HL-60/S4 treated with retinoic acid at 250 ng/mL for 4 days and 3 days (cell line): Measurements from ENCODE around the gene CNOT2.

Experiments used
- in situ Hi-C: fragments of 300-500 bp; cut with MboI; formaldehyde crosslinking; loops from 2 replicates; pipeline ENCODE4 v1.7.0; 2022; ENCODE audit warnings: low sequenced_read_pairs

The CNOT2 gene, protein sequence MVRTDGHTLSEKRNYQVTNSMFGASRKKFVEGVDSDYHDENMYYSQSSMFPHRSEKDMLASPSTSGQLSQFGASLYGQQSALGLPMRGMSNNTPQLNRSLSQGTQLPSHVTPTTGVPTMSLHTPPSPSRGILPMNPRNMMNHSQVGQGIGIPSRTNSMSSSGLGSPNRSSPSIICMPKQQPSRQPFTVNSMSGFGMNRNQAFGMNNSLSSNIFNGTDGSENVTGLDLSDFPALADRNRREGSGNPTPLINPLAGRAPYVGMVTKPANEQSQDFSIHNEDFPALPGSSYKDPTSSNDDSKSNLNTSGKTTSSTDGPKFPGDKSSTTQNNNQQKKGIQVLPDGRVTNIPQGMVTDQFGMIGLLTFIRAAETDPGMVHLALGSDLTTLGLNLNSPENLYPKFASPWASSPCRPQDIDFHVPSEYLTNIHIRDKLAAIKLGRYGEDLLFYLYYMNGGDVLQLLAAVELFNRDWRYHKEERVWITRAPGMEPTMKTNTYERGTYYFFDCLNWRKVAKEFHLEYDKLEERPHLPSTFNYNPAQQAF

DNA sequence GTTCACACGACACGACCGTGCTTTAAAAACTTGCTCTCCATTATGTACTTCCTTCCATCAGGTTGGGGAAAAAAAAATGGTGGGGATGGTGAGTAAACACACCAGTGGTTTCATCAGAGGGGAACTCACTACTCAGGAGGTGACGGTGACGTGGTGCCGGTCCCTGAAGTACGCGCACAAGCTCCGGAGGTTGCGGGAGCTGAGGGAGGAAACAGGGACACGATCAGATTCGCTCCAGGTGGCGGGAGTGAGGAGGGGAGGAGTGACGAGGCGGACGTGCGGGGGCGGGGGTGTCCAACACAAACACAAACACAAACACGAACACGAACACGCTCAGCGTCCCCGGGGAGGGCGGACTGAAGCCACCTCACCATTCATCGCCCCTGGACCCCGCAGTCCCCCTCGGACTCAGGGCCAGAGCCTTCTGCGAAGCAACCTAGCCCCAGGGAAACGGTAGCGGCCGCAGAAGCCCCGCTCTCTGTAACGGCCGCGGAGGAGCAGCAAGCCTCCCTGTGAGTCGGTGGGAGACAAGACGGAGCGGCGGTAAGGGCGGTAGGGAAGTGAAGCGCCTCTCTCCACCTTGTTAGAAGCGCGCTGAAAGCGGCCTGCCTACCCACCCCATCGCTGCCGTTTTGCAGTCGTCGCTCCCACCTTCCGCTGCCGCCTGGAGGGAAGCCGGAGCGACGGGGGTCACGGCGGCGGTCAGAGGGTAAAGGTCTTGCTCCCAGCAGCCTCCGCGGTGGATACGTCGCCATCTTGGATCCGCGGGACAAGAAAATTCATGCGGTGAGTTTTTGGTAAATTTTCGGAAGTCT is at the start of gene CNOT2:
Gene CNOT2 (plus strand): TSS at position 739 of the 815 bp plus-strand sequence. CDS start 34,794 bp downstream, outside the sequence.
- in situ Hi-C loops: no loop called here

DNA sequence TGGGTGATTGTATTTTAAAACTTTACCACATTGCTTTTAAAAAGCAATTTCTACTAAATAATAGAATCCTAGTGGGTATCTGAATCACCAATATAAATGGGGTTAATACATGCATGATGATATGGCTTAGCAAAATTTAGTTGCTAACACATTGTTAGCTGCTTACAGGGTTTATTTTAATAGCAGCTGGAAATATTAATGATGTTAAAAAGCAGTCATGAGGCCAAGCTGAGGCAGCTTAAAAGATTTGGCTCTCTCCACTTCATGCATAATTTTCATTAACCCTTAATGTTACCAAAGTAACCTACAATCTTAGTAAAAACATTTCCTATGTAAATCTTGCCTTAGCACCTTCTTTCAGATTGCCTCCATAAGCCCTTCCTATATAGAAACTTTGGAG is 49.2 kb upstream of the CNOT2 start:
- in situ Hi-C loops: no loop called here

DNA sequence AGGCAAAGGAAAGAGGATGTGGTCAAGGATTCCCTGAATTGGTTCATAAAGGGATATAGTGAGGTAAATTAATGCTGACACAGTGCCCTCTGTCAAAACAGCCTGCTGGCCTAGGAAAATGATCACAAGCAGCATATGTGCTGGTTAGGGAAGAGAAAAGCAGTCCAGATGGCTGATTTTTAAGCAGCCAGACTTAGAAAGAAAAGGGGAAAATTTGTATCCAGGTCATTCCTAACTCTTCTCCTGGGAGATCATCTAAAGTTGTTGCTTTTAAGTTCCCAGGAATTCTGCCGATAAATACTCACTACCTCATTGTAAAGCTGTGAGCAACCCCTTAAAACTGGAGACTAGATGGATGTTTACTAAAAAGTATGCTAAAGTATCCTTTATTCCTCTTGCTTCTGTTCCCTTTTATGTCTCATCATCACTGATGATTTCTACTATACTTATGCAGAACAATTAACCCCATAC is 46.4 kb upstream of the CNOT2 start:
- in situ Hi-C loops: no loop called here

DNA sequence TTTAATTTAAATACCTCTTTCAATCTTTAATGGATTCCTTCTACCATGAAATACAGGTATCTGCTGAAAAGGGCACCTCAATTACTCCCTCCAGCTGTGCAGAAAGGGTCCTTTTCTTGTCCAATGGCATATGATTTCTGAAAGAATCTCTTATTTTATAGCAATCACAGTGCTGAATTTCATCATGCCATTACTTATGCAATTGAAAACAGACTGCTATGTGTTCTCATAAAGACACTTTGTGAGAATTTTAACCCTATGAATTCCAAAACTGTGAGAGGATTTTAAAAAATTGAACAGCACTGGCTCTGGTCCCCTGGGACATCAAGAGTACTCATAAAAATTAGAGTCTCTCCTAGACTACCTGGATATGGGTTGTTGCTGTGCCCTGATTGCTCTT is 45.9 kb upstream of the CNOT2 start:
- in situ Hi-C loops: no loop called here

DNA sequence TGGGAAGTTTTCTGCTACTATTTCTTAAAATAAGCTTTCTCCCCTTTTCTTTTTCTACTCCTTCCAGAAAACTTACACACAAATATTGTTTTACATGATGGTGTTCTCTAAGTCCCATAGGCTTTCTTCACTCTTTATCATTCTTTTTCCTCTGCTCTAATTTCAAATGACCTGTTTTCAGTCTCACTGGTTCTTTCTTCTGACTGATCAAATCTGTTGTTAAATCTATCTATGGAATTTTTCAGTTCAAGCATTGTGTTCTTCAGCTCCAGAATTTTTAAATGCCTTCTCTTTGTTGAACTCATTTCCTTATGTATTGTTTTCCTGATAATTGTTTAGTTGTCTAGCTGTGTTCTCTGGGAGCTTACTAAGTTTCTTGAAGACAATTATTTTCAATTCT is 29.5 kb upstream of the CNOT2 start:
- in situ Hi-C loops: no loop called here

DNA sequence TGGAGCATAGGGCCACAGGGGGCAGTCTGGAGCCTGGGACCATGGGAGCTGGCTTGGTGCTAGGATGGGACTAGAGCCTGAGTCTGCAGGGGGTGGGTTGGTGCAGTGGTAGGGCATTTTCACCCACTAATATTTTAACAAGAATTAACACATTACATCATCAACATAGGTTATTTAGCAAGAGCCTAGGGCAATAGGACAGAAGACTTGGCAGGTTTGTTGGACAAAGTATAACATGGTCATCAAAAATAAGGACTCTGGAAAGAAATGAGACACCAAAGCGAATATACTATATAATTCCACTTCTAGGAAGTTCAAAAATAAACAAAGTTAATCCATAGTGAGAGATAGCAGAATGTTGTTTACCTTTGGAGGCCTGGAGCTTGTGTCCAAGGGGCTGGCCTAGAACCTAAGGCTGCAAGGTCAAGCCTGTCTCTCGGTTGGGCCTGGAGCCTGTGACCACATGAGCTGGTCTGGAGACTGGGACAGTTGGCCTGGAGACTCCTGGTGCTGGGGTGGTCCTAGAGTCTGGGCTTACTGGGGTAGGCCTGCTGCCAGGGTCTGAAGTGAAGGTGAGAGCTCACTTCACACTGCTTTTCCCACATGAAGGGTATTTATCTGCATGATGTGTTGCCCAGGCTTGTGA is 28.1 kb upstream of the CNOT2 start:
- in situ Hi-C loops: no loop called here

DNA sequence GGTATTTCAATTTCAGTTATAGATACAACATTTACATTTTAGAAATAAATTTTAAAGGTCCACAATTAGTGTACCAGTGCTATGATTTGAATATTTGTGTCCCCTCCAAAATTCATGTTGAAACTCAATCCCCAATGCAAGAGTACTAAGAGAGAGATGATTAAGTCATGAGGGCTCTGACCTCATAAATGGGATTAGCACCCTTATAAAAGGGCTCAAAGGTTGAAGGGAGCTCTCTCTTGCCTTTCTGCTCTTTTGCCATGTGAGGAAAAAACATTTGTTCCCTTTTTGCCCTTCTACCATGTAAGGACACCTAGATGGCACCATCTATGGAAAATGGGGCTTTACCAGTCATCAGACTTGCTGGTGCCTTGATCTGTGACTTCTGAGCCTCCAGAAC is 25.8 kb upstream of the CNOT2 start:
- in situ Hi-C loops: no loop called here

DNA sequence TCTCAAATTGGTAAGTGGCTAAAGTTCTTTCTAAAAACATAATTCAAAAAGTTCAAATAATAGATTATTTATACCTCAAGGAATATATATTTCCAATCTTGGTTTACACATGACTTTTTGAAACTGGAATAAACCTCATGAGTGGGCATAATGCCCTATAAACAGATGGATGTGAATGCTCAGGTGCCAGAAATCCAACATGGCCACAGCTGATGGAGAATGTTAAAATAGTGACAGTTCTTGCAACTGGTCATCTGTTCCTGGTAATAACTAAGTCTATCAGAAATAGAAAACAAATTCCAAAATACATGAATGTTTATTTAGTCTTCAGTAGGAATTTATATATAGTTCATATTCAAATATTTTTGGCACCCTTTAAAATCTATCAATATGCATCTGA is 21.6 kb upstream of the CNOT2 start:
- in situ Hi-C loops: no loop called here

DNA sequence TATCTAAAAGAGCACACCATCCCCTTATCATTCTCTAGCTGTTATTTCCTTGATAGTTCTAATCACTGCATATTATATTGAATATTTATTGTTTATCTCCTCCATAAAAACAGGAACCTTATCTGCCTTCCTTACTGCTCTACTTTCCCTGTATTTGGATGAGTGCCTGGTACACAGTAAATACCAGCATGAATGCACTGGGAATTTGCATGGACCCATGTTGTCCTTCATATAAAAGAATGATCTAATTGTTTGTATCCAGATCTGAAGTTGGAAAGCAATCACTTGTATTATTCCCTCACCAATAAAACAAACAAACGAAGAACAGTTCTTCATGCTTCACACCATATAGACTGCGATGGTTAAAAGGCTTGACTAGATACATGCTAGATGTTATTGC is 15.3 kb upstream of the CNOT2 start:
- in situ Hi-C loops: no loop called here

DNA sequence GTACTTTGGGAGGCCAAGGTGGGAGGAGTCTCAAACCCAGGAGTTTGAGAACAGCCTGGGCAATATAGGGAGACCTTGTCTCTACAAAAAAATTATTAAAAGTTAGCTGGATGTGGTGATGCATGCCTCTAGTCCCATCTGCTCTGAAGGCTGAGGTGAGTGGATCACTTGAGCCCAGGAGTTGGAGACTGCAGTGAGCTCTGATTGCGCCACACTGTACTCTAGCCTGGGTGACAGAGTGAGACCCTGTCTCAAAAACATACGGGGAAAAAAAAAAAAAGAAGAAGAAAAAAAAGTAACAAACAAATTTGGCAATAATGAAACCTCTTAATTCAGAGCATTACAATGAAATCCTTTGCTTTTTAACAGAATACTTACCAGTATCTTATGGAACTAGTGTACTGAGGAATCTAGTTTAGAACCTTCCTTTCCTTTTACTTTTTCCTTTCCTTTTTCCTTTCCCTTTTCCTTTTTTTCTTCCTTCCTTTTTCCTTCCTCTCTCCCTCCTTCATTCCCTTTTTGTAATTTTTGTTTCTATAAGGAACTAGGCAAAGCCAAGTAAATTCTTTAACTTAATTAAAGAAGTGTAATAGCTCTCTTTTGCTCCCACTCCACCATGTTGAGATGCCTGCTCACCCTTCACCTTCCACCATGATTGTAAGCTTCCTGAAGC is 12.2 kb upstream of the CNOT2 start:
- in situ Hi-C loops: no loop called here

DNA sequence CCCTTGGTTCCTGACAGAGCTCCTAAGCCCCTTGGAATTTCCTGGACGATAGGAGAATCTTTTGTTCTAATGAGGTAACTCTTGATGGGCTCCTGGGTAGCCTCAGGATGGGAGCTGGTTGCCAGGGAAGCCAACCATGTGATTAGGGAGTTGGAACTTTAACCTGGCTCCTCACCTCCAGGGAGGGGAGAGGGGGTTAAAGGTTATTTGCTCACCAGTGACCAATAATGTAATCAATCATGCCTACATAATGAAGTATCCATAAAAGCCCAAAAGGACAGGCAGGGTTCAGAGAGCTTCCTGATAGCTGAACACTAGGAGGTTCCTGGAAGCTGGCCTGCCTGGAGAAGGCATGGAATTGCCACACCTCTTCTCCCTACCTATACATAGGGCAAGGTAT is 6.2 kb upstream of the CNOT2 start:
- in situ Hi-C loops: no loop called here

DNA sequence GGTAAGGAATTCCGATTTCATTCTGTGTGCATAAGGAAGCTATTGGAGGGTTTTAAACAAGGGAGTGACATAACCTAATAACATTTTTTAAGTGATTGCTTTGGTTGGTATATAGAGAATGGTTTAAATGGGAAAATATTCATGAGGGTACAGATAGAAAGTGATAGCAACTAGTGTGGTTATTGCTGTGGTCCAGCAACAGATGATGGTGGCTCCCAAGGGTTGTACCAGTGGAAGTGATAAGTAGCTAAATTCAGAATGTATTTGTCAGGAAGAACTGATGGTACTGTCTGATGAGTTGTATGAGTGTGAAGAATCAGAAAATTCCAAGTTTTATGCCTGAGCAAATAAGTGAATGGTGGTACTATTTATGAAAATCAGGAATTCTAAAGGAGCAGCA is 2.6 kb upstream of the CNOT2 start:
- in situ Hi-C loops: no loop called here

DNA sequence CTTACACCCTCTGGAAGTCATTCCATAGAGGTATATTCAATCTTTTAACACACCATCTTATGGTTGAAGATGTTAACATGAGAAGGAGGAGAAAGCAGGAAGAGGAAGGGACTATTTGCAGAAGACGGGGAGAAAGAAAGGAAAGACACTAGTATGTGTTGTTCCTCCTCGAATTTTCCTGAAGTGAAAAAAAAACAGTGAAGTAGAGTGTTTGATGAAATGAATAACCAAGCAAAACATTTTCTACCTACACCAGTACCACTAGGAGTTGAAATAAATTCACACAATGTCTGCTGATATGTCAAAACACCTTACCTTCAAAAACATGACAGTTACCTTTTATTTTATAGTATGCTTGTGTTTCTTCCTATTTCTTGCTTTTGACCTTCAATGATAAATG is 1.4 kb upstream of the CNOT2 start:
- in situ Hi-C loops: no loop called here

DNA sequence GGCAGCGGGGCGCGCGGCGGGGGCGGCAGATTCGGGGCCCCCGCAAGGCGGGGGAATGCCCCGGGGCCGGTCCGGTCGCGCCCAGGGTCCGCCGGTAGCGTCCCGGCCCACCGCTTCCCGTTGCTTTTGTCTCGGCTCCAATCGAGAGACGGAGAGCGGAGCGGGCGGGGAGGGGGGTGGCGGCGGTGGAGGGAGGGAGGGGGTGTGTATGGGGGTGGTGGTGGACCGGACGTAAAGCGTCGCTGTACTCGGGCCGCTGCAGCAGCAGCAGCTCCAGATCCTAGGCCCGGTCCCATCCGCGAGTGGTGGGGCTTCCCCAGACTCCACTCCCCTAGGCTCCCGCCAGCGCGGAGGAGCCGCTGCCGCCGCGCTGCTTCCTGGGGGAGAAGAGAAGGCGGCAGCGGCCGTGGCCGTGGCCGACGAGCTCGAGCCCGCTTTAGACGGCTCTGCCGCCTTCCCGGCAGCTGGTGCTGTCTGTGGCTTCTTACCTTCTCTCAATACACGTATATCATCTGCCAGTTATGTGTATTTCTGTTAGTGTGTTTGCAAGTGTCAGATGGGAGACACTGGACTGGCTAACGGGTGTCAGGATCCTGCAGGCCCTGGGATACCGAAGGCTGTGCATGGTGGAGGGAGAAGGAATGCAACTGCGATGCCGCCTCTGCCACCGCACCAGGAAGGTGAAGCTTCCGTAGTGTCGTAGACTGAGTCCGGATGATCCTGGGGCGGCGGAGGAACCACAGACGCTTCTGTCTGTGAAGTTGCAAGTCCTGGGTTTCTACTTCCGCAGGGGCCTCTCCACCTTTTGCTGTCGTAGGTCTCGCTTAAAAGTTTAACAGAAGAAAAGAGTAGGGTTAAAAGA is 508 bp downstream of the CNOT2 start:
- in situ Hi-C loops: no loop called here

DNA sequence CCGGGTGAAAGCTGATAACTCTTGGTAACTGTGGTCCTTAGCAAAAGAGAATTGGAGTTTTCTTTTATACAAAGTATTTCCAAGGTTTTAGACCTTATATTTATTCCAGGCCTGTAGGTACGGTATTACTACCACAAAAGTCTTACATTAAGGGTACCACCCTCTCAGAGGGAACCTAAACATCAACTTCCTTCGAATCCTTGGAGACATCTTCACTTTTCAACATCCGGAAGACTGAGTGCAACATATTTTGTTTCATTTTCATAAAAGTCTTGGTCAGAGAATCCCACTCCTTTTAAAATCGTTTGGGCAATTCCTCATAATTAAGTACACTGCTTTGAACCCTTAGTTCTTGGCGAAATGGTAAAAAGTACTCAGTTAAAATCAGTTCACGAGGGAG is 1.2 kb downstream of the CNOT2 start:
- in situ Hi-C loops: no loop called here

DNA sequence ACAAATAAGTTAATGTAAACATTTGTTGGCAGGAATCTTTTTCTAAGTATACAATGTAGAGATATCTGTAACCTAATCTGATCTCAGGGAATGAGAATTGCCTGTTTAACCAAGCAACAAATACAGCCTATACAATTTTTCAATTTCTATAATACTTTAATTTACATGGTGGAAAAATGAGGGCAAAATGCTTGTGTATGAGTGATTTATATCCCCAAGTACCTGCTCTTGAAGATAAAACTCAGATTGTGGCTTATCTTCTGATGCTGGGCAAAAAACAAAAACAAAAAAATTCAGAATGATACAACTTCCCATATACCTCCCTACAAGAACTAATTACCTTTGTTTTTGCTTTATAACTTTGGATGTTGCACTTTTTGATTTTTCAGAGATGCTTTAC is 2.2 kb downstream of the CNOT2 start:
- in situ Hi-C loops: no loop called here

DNA sequence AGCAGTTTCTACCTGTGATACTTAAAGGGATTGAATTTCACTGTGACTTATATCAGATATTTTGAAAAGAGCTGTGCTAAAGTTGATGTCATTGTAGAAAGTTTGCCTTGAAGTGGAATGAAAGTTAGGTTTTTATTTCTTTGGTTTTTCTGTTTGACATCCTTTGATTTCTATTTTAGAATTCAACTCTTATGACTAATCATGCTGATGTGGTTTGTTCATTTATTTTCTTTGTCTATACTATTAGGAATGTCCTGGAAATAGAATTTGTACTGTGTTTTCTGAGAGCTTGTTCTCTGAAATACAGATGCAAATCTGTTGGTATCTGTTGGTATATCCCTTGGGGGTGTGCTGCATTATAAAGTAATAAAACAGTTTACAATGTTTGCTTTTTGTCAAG is 3.3 kb downstream of the CNOT2 start:
- in situ Hi-C loops: no loop called here

DNA sequence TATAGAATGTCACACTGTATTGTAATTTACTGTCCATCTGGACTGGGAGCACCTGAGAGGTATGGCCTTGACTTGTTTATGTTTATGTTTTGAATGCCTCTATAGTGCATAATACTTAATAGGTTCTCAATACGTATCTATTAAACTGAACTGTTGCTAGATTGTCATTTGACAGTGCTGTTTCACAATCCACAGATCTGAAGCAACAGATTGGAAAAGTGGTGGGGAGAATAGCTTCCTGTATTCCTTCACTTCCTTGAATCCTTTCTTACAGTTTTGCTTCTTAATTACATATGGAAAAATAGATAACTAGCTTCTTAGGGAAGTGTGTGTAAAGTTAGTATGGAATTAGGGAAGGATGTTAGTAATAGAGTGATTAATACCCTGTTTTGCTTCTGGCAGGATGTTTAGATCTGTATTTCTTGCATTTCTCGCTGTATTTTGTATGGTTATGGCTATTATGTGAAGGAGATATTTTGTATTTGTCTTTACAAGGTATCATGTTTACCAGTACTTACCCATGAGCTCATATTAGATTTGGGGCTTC is 4.5 kb downstream of the CNOT2 start:
- in situ Hi-C loops: no loop called here

DNA sequence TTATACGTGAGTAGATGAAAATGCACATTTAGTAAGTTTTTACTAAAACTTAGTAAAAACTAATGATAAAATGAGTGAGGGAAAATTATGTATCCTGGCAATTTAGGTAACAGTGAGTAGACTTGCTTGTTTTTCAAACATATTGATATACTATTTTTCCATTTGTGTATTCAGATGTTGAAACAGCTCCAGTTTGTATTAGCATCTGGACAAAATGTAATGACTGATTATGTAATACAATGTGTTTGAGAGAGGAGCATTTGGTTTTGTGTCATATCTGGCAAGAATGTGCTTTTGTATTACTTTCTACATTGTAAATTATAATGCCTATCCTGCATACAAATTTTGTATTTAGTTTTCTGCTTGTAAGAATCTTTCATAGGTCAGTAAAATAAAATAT is 5.6 kb downstream of the CNOT2 start:
- in situ Hi-C loops: no loop called here

DNA sequence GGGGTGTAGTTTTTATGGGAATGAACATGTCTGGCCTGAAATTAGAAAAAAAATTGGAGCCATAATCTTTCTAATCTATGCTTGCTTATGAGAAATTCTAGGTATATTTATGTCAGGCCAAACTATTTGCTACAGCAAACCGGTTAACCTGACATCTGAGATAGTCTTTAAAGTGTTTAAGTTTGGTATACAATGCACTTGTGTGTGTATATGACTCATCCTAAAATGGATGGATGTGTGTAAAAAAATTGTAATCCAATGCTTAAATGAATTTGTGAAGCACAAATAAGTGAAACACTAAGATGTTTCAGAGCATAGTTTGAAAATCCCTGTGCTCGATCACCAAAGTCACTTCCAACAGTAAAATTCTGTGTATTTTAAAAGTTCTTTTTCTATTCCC is 6.7 kb downstream of the CNOT2 start:
- in situ Hi-C loops: no loop called here
